GM23338 (cell line): ENCODE measurements around the gene UGT2A3. TPM values are rescaled to one million over a fixed set of nuclear protein-coding genes. Genes with fewer than 3 reads are reported as not detected.

Experiments used
- ATAC-seq: fragments of 200-7000 bp; cut with Tn5 transposase; 3 replicates; pipeline ENCODE4 v1.9.1; 2020
- DNase-seq: peaks from one replicate; pipeline ENCODE4 v3.0.0-alpha.2; 2015; ENCODE audit warnings: low spot score
- H2AFZ ChIP-seq: fragments of 200-600 bp; sonication (generic); 2 replicates; pipeline ENCODE4 v1.8.0; 2016; ENCODE audit warnings: antibody characterized with exemption, mild to moderate bottlenecking, moderate library complexity
- H3F3A ChIP-seq: fragments of 200-600 bp; sonication (generic); replicated peaks from 2 replicates; pipeline ENCODE4 v1.8.0; 2017; ENCODE audit warnings: antibody characterized with exemption, mixed run types, low read depth
- H3K27ac ChIP-seq: fragments of 200-600 bp; sonication (generic); 2 replicates; pipeline ENCODE4 v1.6.1; 2016; ENCODE audit warnings: low read depth
- H3K27me3 ChIP-seq: fragments of 200-600 bp; sonication (generic); 2 replicates; pipeline ENCODE4 v1.8.0; 2016; ENCODE audit warnings: mild to moderate bottlenecking, mixed run types, moderate library complexity; ENCODE audit not compliant: insufficient read depth
- H3K36me3 ChIP-seq: fragments of 200-600 bp; sonication (generic); 2 replicates; pipeline ENCODE4 v1.8.0; 2016; ENCODE audit warnings: mild to moderate bottlenecking; ENCODE audit not compliant: insufficient read depth
- H3K4me1 ChIP-seq: fragments of 200-600 bp; sonication (generic); 2 replicates; pipeline ENCODE4 v1.8.0; 2016; ENCODE audit warnings: mild to moderate bottlenecking, moderate library complexity; ENCODE audit not compliant: insufficient read depth
- H3K4me2 ChIP-seq: fragments of 200-600 bp; sonication (generic); 2 replicates; pipeline ENCODE4 v1.7.1; 2017; ENCODE audit warnings: mixed run types
- H3K4me3 ChIP-seq: fragments of 200-600 bp; sonication (generic); 2 replicates; pipeline ENCODE4 v1.6.1; 2016; ENCODE audit warnings: mixed run types
- H3K79me2 ChIP-seq: fragments of 200-600 bp; sonication (generic); replicated peaks from 2 replicates; pipeline ENCODE4 v1.8.0; 2017; ENCODE audit warnings: mild to moderate bottlenecking; ENCODE audit not compliant: insufficient read depth
- H3K9me2 ChIP-seq: fragments of 200-600 bp; sonication (generic); 2 replicates; pipeline ENCODE4 v1.8.0; 2017; ENCODE audit not compliant: insufficient read depth
- H4K20me1 ChIP-seq: fragments of 200-600 bp; sonication (generic); replicated peaks from 2 replicates; pipeline ENCODE4 v1.8.0; 2017; ENCODE audit warnings: mild to moderate bottlenecking; ENCODE audit not compliant: insufficient read depth
- H3K27ac Mint-ChIP-seq: 2 replicates; pipeline ENCODE4 v1.8.0; 2020; ENCODE audit warnings: inconsistent platforms, mild to moderate bottlenecking, moderate library complexity, mixed read lengths
- H3K27me3 Mint-ChIP-seq: 3 replicates; pipeline ENCODE4 v1.8.0; 2022; ENCODE audit warnings: low read depth, mild to moderate bottlenecking, moderate library complexity, mixed read lengths, inconsistent platforms; ENCODE audit not compliant: insufficient read depth, poor library complexity
- H3K36me3 Mint-ChIP-seq: 3 replicates; pipeline ENCODE4 v1.8.0; 2021; ENCODE audit warnings: low read depth, mild to moderate bottlenecking, inconsistent platforms, moderate library complexity, mixed read lengths
- H3K4me1 Mint-ChIP-seq: 3 replicates; pipeline ENCODE4 v1.8.0; 2020; ENCODE audit warnings: mild to moderate bottlenecking, inconsistent platforms, mixed read lengths
- H3K4me3 Mint-ChIP-seq: 3 replicates; pipeline ENCODE4 v1.8.0; 2021; ENCODE audit warnings: moderate library complexity, mild to moderate bottlenecking, inconsistent platforms, mixed read lengths
- H3K9me3 Mint-ChIP-seq: 3 replicates; pipeline ENCODE4 v1.8.0; 2020; ENCODE audit warnings: moderate library complexity, mild to moderate bottlenecking, inconsistent platforms, mixed read lengths
- CTCF ChIP-seq, 2 experiments: fragments of 200-600 bp in 1 of 2; sonication (generic) in 1 of 2; conservative IDR thresholded peaks; 2 replicates each; pipeline versions ENCODE4 v1.5.1 to v1.6.1; 2016 to 2017; ENCODE audit warnings: antibody characterized with exemption in 2 of 2, low read depth in 2 of 2, mild to moderate bottlenecking in 2 of 2, moderate library complexity in 1 of 2
- ETS1 ChIP-seq: IDR thresholded peaks from 2 replicates; pipeline ENCODE4 v1.6.1; 2016; ENCODE audit warnings: antibody characterized with exemption
- EZH2phosphoT487 ChIP-seq: fragments of 200-600 bp; sonication (generic); IDR thresholded peaks from one replicate; pipeline ENCODE4 v1.8.1; 2018; ENCODE audit warnings: antibody characterized with exemption; ENCODE audit not compliant: unreplicated experiment
- JUNB ChIP-seq: IDR thresholded peaks from one replicate; pipeline ENCODE4 v1.6.1; 2016; ENCODE audit warnings: antibody characterized with exemption; ENCODE audit not compliant: unreplicated experiment
- NANOG ChIP-seq: IDR thresholded peaks from 2 replicates; pipeline ENCODE4 v1.6.1; 2016; ENCODE audit warnings: antibody characterized with exemption, borderline replicate concordance
- POLR2AphosphoS5 ChIP-seq: IDR thresholded peaks from 2 replicates; pipeline ENCODE4 v1.6.1; 2016; ENCODE audit warnings: antibody characterized with exemption, low read depth
- REST ChIP-seq: IDR thresholded peaks from one replicate; pipeline ENCODE4 v1.6.1; 2018; ENCODE audit warnings: antibody characterized with exemption; ENCODE audit not compliant: unreplicated experiment
- STAT1 ChIP-seq: IDR thresholded peaks from one replicate; pipeline ENCODE4 v1.6.1; 2016; ENCODE audit warnings: antibody characterized with exemption; ENCODE audit not compliant: unreplicated experiment
- ZNF114 ChIP-seq: fragments of 250-450 bp; sonication (Bioruptor Pico); IDR thresholded peaks from 2 replicates; pipeline ENCODE4 v1.5.0; 2020; ENCODE audit warnings: mild to moderate bottlenecking, moderate library complexity
- ZNF331 ChIP-seq: fragments of 250-450 bp; sonication (Bioruptor Pico); IDR thresholded peaks from 2 replicates; pipeline ENCODE4 v1.5.0; 2020; ENCODE audit warnings: low read depth, mild to moderate bottlenecking, moderate library complexity
- ZNF462 ChIP-seq: fragments of 250-450 bp; sonication (Bioruptor Pico); IDR thresholded peaks from 2 replicates; pipeline ENCODE4 v1.5.0; 2020; ENCODE audit warnings: mild to moderate bottlenecking, moderate library complexity
- polyA plus RNA-seq: library from polyadenylated mRNA; unstranded; fragments of >200 nt; fragmentation: Nextera tagmentation; extraction: Ambion mirVana; gene quantifications from 2 replicates; pipeline ENCODE4 v1.2.1, GENCODE V29; 2016
- total RNA-seq: library from RNA; depleted of rRNA; stranded (reverse); fragments of >200 nt; shearing (Covaris generic); gene quantifications from 2 replicates; pipeline ENCODE4 v1.2.3, GENCODE V29; 2014

UGT2A3 gene
- total and polyA plus RNA-seq, 2 experiments from 2014 or later: not detected

GRCh38 chr4:68984947-68985346 is 33.3 kb upstream of the UGT2A3 start:
- no peaks in the 10 kb centered on the region for H3F3A ChIP-seq
- H3K4me1 ChIP-seq: no peaks in the 10 kb centered on the region
- peaks cover 20% of the 10 kb centered on the region for H3K9me3 Mint-ChIP-seq
- no peak overlapping the region for H3K4me2 ChIP-seq
- H3K36me3 ChIP-seq: no peaks in the 10 kb centered on the region
- no peak overlapping the region for H3K27ac Mint-ChIP-seq
- H3K79me2 ChIP-seq: no peaks in the 10 kb centered on the region
- no peaks in the 10 kb centered on the region for H3K27me3 Mint-ChIP-seq
- peaks cover 22% of the 10 kb centered on the region for H3K36me3 Mint-ChIP-seq
- no peak overlapping the region for H3K27ac ChIP-seq
- H3K4me3 ChIP-seq: no peak overlapping the region
- H4K20me1 ChIP-seq: no peaks in the 10 kb centered on the region
- H3K4me3 Mint-ChIP-seq: no peak overlapping the region
- no peaks in the 10 kb centered on the region; the same call in 2 of the 3 replicates for H3K4me1 Mint-ChIP-seq
- DNase-seq: no peak
- 0 out of 2 replicates have a peak, but pooled peaks cover 4% of the 10 kb centered on the region for H3K9me2 ChIP-seq
- no peak for ATAC-seq
- no peaks in the 10 kb centered on the region for H3K27me3 ChIP-seq
- TF ChIP-seq ZNF331 (no peak), ZNF114 (CRISPR knock-in tag) (no peak), ETS1 (no peak), POLR2AphosphoS5 (no peak), REST (no peak), NANOG (no peak), EZH2phosphoT487 (no peak), JUNB (no peak), ZNF462 (CRISPR knock-in tag) (no peak), CTCF (conservative IDR thresholded peaks at IDR 0.05; ENCODE audit: low read depth in 2 of 2) (no peak), STAT1 (no peak)
- H2AFZ ChIP-seq: no peak overlapping the region
